GM12892 (cell line): ENCODE measurements around the gene PDCD4.

Source experiments
- POLR2A ChIP-seq: IDR thresholded peaks from 2 replicates; pipeline ENCODE4 v1.6.1; 2011; ENCODE audit warnings: low read depth, low read length, control low read depth
- TAF1 ChIP-seq: IDR thresholded peaks from 2 replicates; pipeline ENCODE4 v1.6.1; 2011; ENCODE audit warnings: low read depth, mild to moderate bottlenecking, control low read depth, low read length, borderline replicate concordance

DNA sequence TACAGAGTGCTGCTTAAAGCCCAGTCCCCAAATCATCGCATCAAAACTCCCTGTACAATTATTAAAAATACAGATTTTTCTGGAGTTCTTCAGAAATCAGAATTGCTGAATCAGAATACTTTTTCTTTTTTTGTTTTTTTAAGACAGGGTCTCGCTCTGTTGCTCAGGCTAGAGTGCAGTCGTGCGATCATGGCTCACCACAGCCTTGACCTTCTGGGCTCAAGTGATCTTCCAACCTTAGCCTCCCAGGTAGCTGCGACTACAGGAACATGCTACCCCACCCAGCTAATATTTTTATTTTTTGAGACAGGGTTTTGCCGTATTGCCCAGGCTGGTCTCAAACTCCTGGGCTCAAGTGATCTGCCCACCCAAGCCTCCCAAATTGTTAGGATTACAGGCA, 43.3 kb downstream of the PDCD4 start:
- TF ChIP-seq POLR2A (no peak), TAF1 (no peak)
